Measurements from ENCODE around the gene XXYLT1. TPM values are rescaled to one million over a fixed set of nuclear protein-coding genes. Genes with fewer than 3 reads are reported as not detected.

The XXYLT1 gene
- total RNA-seq, 1 experiment from 2014 or later, result 10.9 TPM

GRCh38 chr3:195033531-195034091 is 237.3 kb downstream of the XXYLT1 start:
- H3K36me3 ChIP-seq (ENCODE audit: control insufficient read depth in 1 of 2, insufficient read depth in 2 of 2, low read length in 2 of 2), result no peaks in the 10 kb centered on the region
- peaks cover 10 to 17% of the 10 kb centered on the region in 2 experiments for H3K4me1 ChIP-seq (ENCODE audit: control insufficient read depth in 1 of 2, insufficient read depth in 2 of 2, low read length in 2 of 2)
- intact Hi-C loops (cut with micrococcal nuclease), result no loop called here
- ChIA-PET RAD21 (ENCODE audit: low non-redundant PET in 1 of 2, low total read pairs in 2 of 2, uncharacterized antibody in 2 of 2, unreplicated experiment in 2 of 2) (no interaction called here), CTCF (interaction anchor here (3.0 kb wide), 1 partner anchor 351 kb away, joined by 9 read pairs; no protein-coding TSS in a partner anchor), POLR2A (no interaction called here)
- ATAC-seq (peak; percentile 75), DNase-seq (ENCODE audit: low read depth, low spot score) (peak; percentile 12)
- H3K4me3 ChIP-seq (replicated peaks in 1 of 2; ENCODE audit: low read depth in 1 of 2, low read length in 2 of 2), result no peak overlapping the region
- H3K9me3 ChIP-seq (ENCODE audit: control insufficient read depth in 1 of 2, insufficient read depth in 1 of 2, low read depth in 1 of 2, low read length in 2 of 2), result no peaks in the 10 kb centered on the region
- H3K27me3 ChIP-seq (ENCODE audit: insufficient read depth, low read length), result peaks cover 11% of the 10 kb centered on the region; the same call in 1 of the 2 replicates
- BruUV-seq (replicated peaks), result no TSS peak
- peak overlapping the region; percentile 82 for H2AFZ ChIP-seq (ENCODE audit: low read depth, low read length, poor library complexity, severe bottlenecking)
- peak overlapping the region; percentile 50 for H3K4me2 ChIP-seq (ENCODE audit: low read length)
- H3K27ac ChIP-seq (ENCODE audit: low read depth, low read length), result no peak overlapping the region
- H4K20me1 ChIP-seq (ENCODE audit: insufficient read depth), result no peaks in the 10 kb centered on the region
- H3K9me2 ChIP-seq (ENCODE audit: insufficient read depth), result no peaks in the 10 kb centered on the region
- no peak overlapping the region for H3K9ac ChIP-seq (ENCODE audit: low read length)
- no peaks in the 10 kb centered on the region for H3K79me2 ChIP-seq (ENCODE audit: insufficient read depth, low read length)
- TF ChIP-seq ZFX (IDR thresholded peaks at IDR 0.05) (no peak), TCF7L2 (IDR thresholded peaks at IDR 0.05; ENCODE audit: borderline replicate concordance, extremely low read depth, insufficient read depth, insufficient read length) (no peak), RAD21 (IDR thresholded peaks at IDR 0.05; ENCODE audit: low read depth) (no peak), ZNF274 (IDR thresholded peaks at IDR 0.05; ENCODE audit: low read depth, low read length) (no peak), CBX3 (IDR thresholded peaks at IDR 0.05; ENCODE audit: low read depth) (no peak), JUND (IDR thresholded peaks at IDR 0.05) (peak; percentile 73), ZBTB33 (IDR thresholded peaks at IDR 0.05; ENCODE audit: extremely low read depth, insufficient replicate concordance, low read length) (no peak), CEBPB (IDR thresholded peaks at IDR 0.05; ENCODE audit: low read depth) (no peak), EGR1 (IDR thresholded peaks at IDR 0.05; ENCODE audit: low read depth) (no peak), POLR2A (IDR thresholded peaks at IDR 0.05; ENCODE audit: borderline replicate concordance, extremely low read depth, insufficient read depth, insufficient read length) (no peak), POLR2AphosphoS5 (IDR thresholded peaks at IDR 0.05; ENCODE audit: low read depth, low read length) (peak; percentile 41; the same call in 1 of the 2 replicates), EZH2 (IDR thresholded peaks at IDR 0.05) (no peak), ATF3 (IDR thresholded peaks at IDR 0.05) (no peak), MAX (IDR thresholded peaks at IDR 0.05) (no peak; the same call in 1 of the 2 replicates), FOSL1 (IDR thresholded peaks at IDR 0.05; ENCODE audit: low read depth) (peak; percentile 74), REST (IDR thresholded peaks at IDR 0.05; ENCODE audit: low read depth) (no peak), CTCF (IDR thresholded peaks at IDR 0.05 in 2 of 3, conservative IDR thresholded peaks at IDR 0.05 in 1 of 3; ENCODE audit: borderline replicate concordance in 1 of 3, insufficient read depth in 1 of 3, low read depth in 2 of 3, low read length in 2 of 3) (no peak), SP1 (IDR thresholded peaks at IDR 0.05; ENCODE audit: low read depth) (peak; percentile 57; the same call in 1 of the 2 replicates), ELF1 (IDR thresholded peaks at IDR 0.05; ENCODE audit: borderline replicate concordance, low read depth) (no peak), SIN3A (IDR thresholded peaks at IDR 0.05; ENCODE audit: low read depth) (peak; percentile 49), EZH2phosphoT487 (IDR thresholded peaks at IDR 0.05; ENCODE audit: borderline replicate concordance) (no peak), SRF (IDR thresholded peaks at IDR 0.05; ENCODE audit: low read depth) (no peak)

Measured in HCT116 (cell line).